HG02938 (cell line): ENCODE results near the gene DDX59.
A peak's percentile ranks its signal among the peaks of the same experiment; 100 is the strongest.

ENCODE experiments used
- ATAC-seq: cut with Tn5 transposase; IDR thresholded peaks from one replicate; pipeline ENCODE4 v1.9.1; 2021; ENCODE audit warnings: mild to moderate bottlenecking, moderate library complexity; ENCODE audit not compliant: unreplicated experiment

DDX59 gene

GRCh38 chr1:200671235-200671786 is 1.6 kb upstream of the DDX59 start:
- no peak for ATAC-seq

DNA sequence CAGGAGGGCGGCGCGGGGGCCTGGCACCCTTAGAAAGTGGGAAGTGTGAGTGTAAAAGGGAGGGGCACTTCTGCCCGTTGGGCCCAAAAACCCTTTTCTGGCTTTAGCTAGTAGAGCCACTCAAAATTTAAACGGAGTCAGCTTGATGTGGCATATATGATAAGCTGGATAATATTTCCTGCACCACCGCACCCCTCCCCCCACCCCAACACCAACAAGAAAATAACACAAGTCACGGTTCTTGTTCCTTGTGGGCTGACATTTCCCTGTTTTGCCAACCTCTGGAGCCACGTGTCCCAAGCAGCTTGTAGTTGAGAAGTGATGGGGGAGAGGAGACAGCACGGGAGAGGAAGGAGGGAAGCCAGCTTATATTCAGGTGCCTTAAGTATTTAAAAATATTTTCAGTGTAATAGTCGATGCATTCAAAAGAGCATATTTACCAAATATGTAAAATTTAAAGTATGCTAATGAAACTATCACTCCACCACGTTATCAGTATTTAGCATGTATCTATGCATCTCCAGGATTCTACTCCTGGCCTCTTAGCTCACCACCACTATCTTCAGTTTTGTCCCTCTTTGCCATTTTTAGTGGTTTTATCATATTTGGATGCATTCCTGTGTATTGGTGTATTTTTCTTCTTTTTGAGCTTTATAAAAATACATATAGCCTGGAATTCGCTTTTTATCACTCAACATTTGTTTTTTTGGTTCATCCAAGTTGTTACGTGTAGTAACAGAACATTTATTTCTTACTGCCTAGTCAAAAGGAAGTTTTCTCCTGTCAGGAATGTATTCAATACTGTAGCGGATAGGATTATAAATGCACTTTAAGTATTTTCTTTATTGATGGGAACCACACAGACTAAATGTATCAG is 773 bp upstream of the DDX59 start:
- peak; percentile 5 for ATAC-seq

DNA sequence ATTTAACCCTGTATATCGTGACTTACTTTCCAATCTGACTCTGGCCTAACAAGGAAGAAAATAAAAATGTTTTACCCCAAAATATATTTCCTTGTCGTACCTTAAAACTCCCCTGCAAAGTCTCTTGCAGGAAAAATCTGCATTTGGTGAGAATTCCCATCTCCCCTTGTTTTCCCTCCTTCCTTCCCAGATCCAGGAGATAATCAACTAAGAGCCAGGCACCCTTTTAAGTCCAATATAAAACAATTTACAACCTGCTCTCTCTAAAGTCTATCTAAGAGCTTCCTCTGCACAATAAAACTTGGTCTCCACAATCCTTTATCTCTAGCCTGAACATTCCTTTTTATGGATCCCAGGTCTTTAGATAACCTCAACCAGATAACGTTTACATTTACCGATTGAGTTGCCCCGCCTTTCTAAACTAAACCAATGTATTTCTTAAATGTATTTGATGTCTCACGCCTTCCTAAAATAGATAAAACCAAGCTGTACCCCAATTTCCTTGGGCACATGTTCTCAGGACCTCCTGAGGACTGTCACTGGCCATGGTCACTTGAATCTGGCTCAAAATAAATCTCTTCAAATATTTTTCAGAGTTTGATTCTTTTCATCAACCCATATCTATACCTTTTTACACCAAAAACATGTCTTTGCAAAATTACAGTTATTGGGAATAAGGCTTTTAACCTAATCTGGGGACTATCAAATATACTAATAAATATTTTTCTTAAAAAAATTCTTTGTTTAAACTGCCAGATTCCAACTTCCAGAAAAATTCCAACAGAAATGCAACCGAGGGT is 993 bp downstream of the DDX59 start:
- ATAC-seq: no peak

DNA sequence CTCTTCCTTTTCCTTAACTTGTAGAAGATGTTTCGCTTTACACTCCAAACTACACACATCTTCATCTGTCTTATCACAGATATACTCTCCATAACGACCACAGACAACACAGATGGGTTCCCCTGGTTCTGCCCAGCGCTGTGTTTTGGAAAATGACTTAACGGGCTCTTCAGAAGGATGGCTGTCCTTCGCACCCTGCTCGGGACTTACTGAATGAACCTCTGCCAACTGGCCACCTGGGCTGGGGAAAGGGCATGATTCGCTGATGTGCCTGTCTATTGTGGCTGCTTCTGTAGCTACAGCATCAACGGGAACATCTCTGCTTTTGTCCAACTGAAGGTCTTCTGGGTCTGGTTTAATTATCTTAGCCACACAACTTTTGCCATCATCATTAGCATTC is 3.4 kb downstream of the DDX59 start:
- ATAC-seq: no peak

DNA sequence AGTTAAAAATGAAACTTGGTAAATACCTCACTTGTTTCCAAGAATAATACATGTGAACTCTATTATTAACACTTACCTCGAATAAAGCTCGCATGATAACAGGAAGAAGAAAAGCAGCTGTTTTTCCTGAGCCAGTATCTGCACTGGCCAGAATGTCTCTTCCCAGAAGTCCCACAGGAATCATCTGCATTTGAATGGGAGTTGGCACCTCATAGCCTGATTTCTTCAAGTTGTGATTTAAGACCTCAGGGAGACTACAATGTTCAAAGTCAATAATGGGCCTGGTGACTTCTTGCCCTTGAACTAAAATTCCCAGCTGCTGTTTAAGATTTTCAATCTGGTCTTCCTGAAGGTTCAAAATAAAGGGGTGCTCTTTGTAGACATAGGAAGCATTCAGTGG is 3.8 kb downstream of the DDX59 start:
- no peak for ATAC-seq

- ATAC-seq: no peak
Observed at GRCh38 chr1:200660719-200661118, 9.0 kb downstream of the DDX59 start.

- ATAC-seq: no peak
Observed at GRCh38 chr1:200659269-200659668, 10.4 kb downstream of the DDX59 start.

GRCh38 chr1:200658037-200658818 is 11.5 kb downstream of the DDX59 start:
- no peak for ATAC-seq

DNA sequence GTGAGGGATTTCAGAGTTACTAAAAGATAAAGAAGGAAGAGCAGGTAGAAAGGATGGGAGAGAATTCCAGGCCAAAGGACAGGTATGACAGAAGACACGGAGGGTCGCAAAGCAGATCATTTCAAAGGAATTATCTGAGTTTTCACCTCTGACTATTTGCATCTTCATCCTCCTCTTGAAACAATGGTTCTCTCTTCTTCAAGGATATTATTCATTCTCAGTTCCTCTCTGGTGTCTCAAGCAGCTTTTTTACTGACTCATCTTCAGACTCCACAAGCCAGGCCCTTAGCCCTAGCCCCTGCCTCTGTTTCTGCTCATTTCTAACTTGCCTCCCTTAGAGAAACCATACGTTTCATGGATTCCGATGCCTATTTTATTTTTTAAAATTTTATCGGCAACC is 15.0 kb downstream of the DDX59 start:
- ATAC-seq: peak; percentile 98

- ATAC-seq: no peak
Observed at GRCh38 chr1:200653022-200653462, 16.7 kb downstream of the DDX59 start.

- ATAC-seq: no peak
Observed at GRCh38 chr1:200652378-200652777, 17.3 kb downstream of the DDX59 start.

DNA sequence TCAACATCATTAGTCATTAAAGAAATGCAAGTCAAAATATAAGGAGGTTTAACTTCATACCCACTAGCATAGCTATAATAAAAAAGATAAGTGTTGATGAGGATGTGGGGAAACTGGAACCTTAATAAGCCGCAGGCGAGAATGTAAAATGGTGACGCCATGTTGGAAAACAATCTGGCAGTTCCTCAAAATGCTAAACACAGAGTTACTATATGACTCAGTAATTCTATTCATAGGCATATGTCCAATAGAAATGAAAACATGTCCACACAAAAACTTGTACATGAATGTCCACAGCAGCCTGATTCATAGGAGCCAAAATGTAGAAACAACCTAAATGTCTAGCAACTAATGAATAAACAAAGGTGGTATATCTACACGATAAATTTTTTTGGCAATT is 23.2 kb downstream of the DDX59 start:
- ATAC-seq: no peak

DNA sequence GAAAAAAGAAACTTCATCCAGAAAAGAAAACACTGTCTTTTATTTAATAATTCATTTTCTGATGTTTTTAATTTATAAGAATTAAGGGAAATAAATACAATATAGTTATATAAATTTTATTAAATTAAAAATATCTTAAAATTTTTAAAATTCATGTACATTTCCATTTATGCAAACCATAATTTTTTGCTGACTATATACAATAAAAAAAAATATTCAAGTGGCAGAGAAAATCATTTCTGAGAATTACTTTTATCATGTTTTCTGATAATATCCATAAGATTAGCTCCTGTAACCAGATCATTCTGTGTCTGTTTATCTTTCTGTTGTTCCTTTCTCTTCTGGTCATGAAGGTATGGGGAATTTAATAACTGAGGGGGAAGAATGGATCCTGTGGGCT is 25.7 kb downstream of the DDX59 start:
- no peak for ATAC-seq

DNA sequence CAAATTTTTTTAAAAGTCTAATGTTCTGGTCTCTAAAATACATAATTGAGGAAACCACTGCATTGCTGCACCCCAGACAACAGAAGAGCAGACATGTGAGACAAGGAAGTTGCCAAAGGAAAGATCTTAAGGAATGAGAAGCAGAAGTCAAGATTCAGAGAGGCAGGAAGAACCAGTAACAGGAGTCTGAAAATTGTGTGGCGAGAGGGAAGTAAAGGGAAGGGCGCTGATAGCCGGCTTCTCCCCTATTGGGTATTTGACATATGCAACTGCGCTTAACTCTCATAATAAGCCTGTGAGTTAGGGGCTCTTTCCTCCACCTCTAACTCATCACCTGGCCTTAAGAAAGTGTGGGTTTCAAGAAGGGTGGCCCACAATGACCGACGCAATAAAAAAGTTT is 27.2 kb downstream of the DDX59 start:
- ATAC-seq: no peak

DNA sequence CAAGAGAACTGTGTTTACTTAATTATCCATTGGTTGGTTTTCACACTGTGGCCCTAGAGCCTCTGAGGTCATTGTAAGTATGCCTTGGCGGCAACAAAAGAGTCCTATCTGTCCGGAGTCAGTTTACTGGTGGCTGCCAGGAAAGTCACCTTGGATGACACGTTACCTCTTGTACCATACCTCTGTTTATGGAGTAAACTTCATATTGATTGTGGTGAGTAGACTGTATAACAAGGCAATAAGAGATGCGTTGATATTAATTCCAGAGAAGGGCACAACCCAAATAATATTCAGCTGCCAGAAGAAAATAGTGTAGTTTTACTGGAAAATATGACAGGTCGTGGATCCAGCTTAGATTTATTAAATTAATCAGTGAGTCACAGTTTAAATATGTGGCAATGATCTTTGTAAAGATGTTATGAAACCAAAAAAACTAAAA is 28.7 kb downstream of the DDX59 start:
- no peak for ATAC-seq

DNA sequence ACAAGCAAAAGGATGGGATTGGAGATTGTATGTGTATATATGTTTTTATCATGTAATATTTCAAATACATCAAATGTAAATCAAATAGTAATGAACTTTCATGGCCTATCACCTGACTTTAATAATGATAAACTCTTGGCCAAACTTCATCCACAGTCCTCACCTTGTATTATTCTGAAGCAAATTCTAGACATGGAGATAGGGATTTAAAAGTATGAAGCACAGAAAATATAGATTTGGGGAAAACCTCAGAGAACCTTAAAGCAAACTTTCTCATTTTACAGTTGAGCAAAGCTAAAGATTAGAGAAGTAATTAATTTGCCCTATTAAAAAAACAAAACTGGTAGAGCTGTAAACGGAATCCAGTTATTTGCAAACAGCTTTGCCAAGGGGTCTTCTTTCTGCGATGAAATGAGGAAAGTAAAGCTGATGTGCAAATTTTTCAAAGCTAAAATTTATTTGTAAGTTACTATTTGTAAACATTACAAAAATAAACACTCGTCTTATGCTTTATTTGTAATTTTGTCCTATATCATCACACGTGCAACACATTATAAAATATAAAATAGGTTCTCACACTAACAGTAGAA is 29.2 kb downstream of the DDX59 start:
- no peak for ATAC-seq

GRCh38 chr1:200638073-200638472 is 31.6 kb downstream of the DDX59 start:
- ATAC-seq: no peak

DNA sequence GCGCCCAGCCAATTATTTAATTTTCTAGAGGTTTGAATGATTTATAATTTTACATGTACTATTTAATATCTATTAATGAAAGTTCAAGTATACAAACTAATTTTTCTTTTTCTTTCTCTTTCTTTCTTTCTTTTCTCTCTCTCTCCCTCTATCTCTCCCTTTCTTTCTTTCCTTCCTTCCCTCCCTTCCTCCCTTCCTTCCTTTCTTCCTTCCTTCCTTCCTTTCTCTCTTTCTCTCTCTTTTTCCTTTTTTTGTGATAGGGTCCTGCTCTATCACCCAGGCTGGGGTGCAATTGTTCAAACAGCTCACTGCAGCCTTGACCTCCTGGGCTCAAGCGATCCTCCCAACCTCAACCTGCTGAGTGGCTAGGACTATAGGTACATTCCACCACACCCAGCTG is 33.0 kb downstream of the DDX59 start:
- ATAC-seq: no peak

GRCh38 chr1:200634261-200635122 is 35.2 kb downstream of the DDX59 start:
- no peak for ATAC-seq

GRCh38 chr1:200631375-200631774 is 38.3 kb downstream of the DDX59 start:
- ATAC-seq: no peak
